Endothelial cell (in vitro differentiated cells): ENCODE measurements around the gene CAMK1D. TPM values are rescaled to one million over a fixed set of nuclear protein-coding genes. Genes with fewer than 3 reads are reported as not detected.
"Not testable (repeated sequence)": the region's sequence is repeated elsewhere in the genome, so short reads cannot be mapped to it uniquely, and the experiment has no call there.

Experiments
- DNase-seq: peaks from one replicate; pipeline ENCODE4 v3.0.0; 2021; ENCODE audit warnings: low spot score
- H3K27ac Mint-ChIP-seq: one replicate; pipeline ENCODE4 v1.8.0; 2021; ENCODE audit warnings: mixed read lengths, inconsistent platforms; ENCODE audit not compliant: unreplicated experiment
- H3K27me3 Mint-ChIP-seq: one replicate; pipeline ENCODE4 v1.8.0; 2021; ENCODE audit warnings: mild to moderate bottlenecking, moderate library complexity, mixed read lengths, inconsistent platforms; ENCODE audit not compliant: unreplicated experiment
- H3K36me3 Mint-ChIP-seq: one replicate; pipeline ENCODE4 v1.8.0; 2021; ENCODE audit warnings: mild to moderate bottlenecking, low read depth, mixed read lengths, inconsistent platforms; ENCODE audit not compliant: unreplicated experiment
- H3K4me1 Mint-ChIP-seq: one replicate; pipeline ENCODE4 v1.8.0; 2021; ENCODE audit warnings: mild to moderate bottlenecking, mixed read lengths, inconsistent platforms; ENCODE audit not compliant: unreplicated experiment
- H3K4me3 Mint-ChIP-seq: one replicate; pipeline ENCODE4 v1.8.0; 2021; ENCODE audit warnings: mild to moderate bottlenecking, mixed read lengths, inconsistent platforms; ENCODE audit not compliant: unreplicated experiment
- H3K9me3 Mint-ChIP-seq: one replicate; pipeline ENCODE4 v1.8.0; 2021; ENCODE audit warnings: mixed read lengths, inconsistent platforms; ENCODE audit not compliant: unreplicated experiment
- total RNA-seq: library from RNA; stranded (reverse); fragmentation: NEBNext Ultra II Directional; extraction: Animal tissue kit (Norgen Biotek cat#: 25700); gene quantifications from one replicate; pipeline ENCODE4 v1.2.1, GENCODE V29; 2021; ENCODE audit not compliant: unreplicated experiment
- TF ChIP-seq, protein P1 (sequence below): fragments of 200-600 bp; sonication (generic); IDR thresholded peaks from one replicate; pipeline ENCODE4 v1.5.0; 2021; ENCODE audit warnings: antibody characterized with exemption; ENCODE audit not compliant: unreplicated experiment

The CAMK1D gene
- total RNA-seq, 1 donor from 2014 or later: 4.1 TPM

DNA sequence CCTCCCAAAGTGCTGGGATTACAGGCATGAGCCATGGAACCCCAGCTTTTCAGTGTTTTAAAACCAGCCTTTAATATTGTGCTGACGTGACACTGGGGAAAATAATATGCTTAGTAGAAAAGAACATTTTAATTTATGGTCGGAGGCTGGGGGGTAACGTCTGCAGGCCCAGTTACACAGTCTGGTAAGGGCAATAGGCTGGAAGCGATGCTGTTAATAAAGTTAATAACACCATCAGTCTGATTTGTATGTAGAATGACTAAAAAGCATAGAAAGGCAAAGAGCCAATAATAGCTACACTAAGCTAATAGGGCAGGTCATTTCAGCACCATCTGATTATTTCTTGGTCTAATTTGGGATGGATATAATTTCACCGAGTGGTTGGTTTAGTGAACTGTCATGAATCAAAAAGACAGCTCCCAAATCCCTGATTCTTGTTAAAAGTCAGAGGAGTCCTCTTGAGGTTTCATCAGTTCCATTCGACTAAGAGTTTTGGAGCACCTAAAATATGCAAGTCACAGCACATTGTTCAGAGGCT lies 192.9 kb downstream of the CAMK1D start:
- Mint-ChIP-seq H3K4me1 (peaks cover 6% of the 10 kb centered on the region), H3K36me3 (no peaks in the 10 kb centered on the region), H3K27ac (no peak overlapping the region), H3K27me3 (peaks cover 1% of the 10 kb centered on the region), H3K9me3 (no peaks in the 10 kb centered on the region), H3K4me3 (no peak overlapping the region)
- DNase-seq: no peak
- TF ChIP-seq, protein P1, sequence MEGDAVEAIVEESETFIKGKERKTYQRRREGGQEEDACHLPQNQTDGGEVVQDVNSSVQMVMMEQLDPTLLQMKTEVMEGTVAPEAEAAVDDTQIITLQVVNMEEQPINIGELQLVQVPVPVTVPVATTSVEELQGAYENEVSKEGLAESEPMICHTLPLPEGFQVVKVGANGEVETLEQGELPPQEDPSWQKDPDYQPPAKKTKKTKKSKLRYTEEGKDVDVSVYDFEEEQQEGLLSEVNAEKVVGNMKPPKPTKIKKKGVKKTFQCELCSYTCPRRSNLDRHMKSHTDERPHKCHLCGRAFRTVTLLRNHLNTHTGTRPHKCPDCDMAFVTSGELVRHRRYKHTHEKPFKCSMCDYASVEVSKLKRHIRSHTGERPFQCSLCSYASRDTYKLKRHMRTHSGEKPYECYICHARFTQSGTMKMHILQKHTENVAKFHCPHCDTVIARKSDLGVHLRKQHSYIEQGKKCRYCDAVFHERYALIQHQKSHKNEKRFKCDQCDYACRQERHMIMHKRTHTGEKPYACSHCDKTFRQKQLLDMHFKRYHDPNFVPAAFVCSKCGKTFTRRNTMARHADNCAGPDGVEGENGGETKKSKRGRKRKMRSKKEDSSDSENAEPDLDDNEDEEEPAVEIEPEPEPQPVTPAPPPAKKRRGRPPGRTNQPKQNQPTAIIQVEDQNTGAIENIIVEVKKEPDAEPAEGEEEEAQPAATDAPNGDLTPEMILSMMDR: no peak

DNA sequence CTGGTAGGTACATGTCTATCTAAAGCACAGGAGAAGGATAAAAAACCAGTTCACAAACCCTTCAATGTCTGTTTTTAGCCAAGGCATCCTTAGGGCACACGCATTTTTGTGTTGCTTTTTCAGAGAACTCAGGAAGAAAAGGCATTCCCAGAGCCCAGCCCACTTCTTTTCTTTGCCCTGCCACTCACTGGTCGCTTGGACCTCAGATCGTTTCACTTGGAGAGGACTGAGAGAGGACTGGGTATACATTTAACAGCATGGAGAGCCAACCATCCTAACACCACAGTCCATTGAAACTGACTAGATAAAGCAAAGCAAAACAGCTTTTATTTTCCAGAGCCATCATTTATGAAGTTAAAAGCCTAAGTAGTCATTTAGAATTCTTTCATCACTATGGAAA lies 194.2 kb downstream of the CAMK1D start:
- no peak overlapping the region for H3K27ac Mint-ChIP-seq
- H3K4me3 Mint-ChIP-seq: no peak overlapping the region
- H3K36me3 Mint-ChIP-seq: no peaks in the 10 kb centered on the region
- H3K27me3 Mint-ChIP-seq: peaks cover 1% of the 10 kb centered on the region
- TF ChIP-seq, protein P1: no peak
- peaks cover 9% of the 10 kb centered on the region for H3K4me1 Mint-ChIP-seq
- H3K9me3 Mint-ChIP-seq: no peaks in the 10 kb centered on the region
- DNase-seq: no peak

DNA sequence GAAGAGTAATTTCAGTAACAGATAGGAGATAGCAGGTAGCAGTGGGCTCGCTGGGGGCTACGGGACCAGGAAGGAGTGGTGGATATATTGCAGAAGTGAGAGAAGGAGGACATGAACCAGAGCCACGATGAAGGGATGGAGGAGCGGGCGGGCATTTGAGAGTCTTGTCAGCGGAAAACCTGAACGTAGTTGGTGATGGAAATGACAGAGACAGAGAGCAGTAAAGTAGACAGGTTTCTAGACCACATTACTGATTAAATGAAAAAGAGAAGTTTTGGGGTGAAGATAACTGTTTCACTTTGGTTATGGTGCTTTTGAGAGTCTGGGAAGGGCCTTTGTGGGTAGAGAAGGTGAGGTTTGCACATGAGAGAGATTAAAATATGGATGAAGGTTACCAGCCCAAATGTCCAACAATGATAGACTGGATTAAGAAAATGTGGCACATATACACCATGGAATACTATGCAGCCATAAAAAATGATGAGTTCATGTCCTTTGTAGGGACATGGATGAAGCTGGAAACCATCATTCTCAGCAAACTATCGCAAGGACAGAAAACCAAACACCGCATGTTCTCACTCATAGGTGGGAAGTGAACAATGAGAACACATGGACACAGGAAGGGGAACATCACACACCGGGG lies 196.9 kb downstream of the CAMK1D start:
- not testable (repeated sequence) for H3K9me3 Mint-ChIP-seq

DNA sequence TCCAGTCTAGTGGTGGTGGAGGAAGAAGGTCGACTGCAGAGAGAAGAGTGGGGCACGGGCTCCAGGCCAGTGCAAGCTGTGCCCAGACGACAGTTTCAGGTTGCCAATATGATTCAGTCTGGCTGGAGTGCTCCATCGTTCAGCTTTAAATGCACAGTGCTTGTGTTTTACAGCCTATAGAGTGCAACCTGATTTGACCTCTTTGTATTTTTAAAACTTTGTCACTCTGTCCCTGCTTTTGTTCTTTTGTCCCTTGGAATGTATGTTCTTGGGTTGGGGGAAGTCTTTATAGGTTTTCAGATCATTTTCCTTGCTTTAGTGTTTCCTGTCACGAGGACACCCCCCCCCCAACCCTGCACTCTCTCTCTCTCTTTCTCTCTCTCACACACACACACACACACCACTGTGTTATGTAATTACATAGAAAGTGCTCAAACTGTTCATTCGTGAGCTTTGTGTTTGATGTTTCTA lies 198.0 kb downstream of the CAMK1D start:
- H3K36me3 Mint-ChIP-seq: no peaks in the 10 kb centered on the region
- no peak overlapping the region for H3K27ac Mint-ChIP-seq
- TF ChIP-seq, protein P1: no peak
- no peak for DNase-seq
- no peaks in the 10 kb centered on the region for H3K9me3 Mint-ChIP-seq
- H3K4me1 Mint-ChIP-seq: peaks cover 3% of the 10 kb centered on the region
- peaks cover 1% of the 10 kb centered on the region for H3K27me3 Mint-ChIP-seq
- H3K4me3 Mint-ChIP-seq: no peak overlapping the region

More for the DNA sequence above, 196.9 kb downstream of the CAMK1D start:
- H3K27me3 Mint-ChIP-seq, H3K27ac Mint-ChIP-seq, H3K4me1 Mint-ChIP-seq, DNase-seq, H3K4me3 Mint-ChIP-seq, H3K36me3 Mint-ChIP-seq: not testable (repeated sequence)

DNA sequence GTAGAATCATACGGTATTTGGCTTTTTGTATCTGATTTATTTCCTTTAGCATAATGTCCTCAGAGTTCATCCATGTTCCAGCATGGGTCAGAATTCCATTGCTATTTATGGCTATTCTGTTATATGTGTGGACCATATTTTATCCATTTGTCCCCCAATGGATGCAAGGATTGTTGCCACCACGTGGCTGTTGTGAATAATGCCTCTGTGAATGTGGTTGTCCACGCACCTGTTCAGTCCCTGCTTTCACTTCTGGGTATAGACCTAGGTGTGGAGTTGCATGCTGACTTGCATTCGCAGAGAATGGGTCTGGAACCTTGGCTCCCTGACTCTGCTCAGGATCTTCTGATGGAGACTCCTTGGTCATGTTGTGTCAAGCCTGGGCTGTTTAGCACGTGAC lies 199.9 kb downstream of the CAMK1D start:
- TF ChIP-seq, protein P1: no peak
- no peak overlapping the region for H3K27ac Mint-ChIP-seq
- peaks cover 3% of the 10 kb centered on the region for H3K4me1 Mint-ChIP-seq
- no peak overlapping the region for H3K4me3 Mint-ChIP-seq
- no peak for DNase-seq
- no peaks in the 10 kb centered on the region for H3K9me3 Mint-ChIP-seq
- peaks cover 1% of the 10 kb centered on the region for H3K27me3 Mint-ChIP-seq
- H3K36me3 Mint-ChIP-seq: no peaks in the 10 kb centered on the region
